Fibroblast of skin of right biceps (primary cell): ENCODE data around the gene PRSS33.
A peak's percentile ranks its signal among the peaks of the same experiment; 100 is the strongest.

Experiments
- DNase-seq: peaks from one replicate; pipeline ENCODE4 v3.0.0-alpha.2; 2013

Gene PRSS33

GRCh38 chr16:2795395-2796143, 8.2 kb upstream of the PRSS33 start:
- DNase-seq, result no peak

DNA sequence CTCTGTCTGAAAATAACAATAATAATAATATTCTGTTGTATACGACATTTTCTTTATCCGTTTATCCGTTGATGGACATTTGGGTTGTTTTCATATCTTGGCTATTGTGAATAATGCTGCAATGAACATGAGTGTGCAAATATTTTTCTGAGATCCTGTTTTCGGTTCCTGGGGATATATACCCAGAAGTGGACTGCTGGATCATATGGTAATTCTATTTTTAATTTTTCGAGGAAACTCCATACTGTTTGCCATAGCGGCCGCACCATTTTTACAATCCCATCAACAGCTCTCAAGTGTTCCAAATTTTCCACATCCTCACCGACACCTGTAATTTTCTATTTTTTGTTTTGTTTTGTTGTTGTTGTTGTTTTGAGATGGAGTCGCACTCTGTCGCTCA, 5.6 kb upstream of the PRSS33 start:
- no peak for DNase-seq

- DNase-seq, result no peak
These were observed 3.8 kb upstream of the PRSS33 start for GRCh38 chr16:2791174-2791573.

DNA sequence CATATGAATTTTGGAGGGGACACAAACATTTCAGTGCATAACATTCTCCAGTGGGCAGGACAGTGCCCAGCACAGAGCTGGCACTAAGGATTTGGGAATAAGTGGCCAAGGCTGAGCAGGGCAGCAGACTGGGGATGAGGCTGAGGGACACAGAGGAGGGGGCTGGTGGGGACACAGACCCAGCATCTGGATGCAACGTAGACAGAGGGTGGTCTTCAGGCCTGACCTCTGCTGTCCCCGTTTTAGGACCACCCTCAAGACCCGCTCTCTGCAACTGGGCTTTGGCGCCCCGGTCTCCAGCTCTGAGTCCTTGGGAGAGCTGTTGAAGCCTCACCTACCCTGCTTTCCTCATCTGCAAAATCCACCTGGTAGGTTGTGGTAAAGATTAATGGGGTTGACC, 3.3 kb upstream of the PRSS33 start:
- DNase-seq, result no peak

DNA sequence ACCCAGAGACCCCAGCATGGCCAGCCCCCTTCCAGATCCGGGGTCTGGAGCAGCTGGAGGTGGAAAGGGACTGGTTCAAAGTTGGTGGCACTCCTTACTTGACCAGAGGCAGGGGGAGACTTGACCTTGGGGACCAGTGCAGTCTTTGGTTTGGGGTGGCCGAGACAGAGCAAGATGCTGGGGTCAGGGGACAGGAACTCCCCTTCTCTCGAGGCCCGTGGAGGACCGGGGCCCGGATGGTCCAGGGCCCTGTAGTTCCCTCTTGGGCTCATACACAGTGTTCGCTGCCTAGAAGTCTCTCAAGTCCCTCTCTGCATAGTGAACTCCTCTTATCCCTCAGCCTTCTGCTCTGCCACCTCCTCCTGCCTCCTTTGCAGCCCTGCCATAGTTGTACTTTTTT, 601 bp upstream of the PRSS33 start:
- no peak for DNase-seq

GRCh38 chr16:2786826-2787151, 571 bp downstream of the PRSS33 start:
- DNase-seq, result no peak

DNA sequence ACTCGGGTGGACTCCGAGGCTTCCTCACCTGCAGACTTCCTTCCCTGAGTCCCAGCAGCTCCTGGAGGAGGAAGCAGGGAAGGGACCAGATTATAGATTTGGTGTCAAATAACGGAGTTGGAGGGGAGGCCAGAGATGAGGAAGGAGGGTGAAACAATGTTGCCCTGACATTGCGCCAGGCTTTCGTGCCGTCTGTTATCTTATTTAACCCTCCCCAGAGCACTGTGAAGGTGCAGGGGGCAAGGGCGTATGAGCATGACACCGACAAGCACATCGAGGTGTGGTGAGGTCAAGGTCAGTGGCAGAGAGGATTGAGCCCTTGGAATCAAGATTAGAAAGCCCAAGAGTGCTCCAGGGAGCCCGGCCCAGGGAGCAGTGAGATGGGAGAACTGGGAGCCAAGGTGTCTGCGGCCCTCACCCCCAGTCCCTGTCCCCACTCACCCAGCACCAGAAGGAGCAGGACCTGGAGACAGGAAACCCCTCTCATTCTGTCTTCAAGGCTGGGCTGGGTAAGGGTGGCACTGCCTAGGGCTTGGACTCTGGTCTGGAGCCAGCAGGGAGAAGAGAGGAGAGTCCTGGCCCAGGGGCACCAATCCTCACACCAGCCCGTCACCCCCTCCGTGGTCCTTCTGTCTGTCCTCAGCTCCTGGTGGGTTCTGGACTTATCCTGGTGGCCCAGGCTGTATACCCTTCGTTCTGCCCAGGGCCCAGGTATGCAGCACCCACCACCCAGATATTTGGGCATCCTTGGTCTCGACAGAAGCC, 1.1 kb downstream of the PRSS33 start:
- DNase-seq, result no peak

- no peak for DNase-seq
These were observed 2.0 kb downstream of the PRSS33 start for GRCh38 chr16:2785101-2785991.

GRCh38 chr16:2784358-2785100, 2.8 kb downstream of the PRSS33 start:
- no peak for DNase-seq

- no peak for DNase-seq
These were observed 3.6 kb downstream of the PRSS33 start for GRCh38 chr16:2783581-2784357.

DNA sequence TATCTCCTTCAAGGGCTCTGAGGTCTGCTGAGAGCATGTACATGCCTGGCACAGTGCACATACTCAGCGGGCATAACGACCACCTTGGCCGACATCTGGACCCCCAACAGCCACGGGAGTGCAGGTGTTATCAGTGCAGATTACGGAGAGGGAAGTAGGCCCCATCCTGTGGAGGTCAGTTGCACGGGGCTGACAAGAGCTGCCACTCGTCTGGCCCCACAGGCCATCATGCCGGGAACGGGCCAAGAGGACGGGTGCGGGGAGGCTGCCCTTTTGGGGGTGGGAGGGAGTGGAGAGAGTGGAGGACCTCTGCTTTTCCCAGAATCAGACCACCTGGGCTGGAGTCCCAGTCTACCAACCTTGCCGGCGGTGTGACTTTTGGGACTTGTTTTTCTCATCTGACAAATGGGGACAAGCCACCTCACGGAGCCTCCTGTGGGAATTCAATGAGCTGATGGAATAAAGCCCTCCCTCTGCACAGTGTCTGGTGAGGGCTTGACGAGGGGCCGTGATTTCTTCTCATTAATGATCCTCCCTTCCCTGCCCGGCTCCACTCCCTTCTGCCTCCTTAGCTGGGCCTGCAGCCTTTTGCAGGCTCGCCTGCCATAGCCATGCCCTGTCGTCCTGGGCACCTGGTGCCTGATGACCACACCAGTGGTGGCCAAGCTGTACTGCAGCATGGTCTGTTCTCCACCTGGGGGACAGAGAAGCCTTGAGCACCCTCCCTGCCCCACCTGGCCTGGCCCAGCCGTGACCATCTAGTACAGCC, 4.6 kb downstream of the PRSS33 start:
- DNase-seq, result no peak

GRCh38 chr16:2779978-2780898, 7.1 kb downstream of the PRSS33 start:
- DNase-seq, result no peak

DNA sequence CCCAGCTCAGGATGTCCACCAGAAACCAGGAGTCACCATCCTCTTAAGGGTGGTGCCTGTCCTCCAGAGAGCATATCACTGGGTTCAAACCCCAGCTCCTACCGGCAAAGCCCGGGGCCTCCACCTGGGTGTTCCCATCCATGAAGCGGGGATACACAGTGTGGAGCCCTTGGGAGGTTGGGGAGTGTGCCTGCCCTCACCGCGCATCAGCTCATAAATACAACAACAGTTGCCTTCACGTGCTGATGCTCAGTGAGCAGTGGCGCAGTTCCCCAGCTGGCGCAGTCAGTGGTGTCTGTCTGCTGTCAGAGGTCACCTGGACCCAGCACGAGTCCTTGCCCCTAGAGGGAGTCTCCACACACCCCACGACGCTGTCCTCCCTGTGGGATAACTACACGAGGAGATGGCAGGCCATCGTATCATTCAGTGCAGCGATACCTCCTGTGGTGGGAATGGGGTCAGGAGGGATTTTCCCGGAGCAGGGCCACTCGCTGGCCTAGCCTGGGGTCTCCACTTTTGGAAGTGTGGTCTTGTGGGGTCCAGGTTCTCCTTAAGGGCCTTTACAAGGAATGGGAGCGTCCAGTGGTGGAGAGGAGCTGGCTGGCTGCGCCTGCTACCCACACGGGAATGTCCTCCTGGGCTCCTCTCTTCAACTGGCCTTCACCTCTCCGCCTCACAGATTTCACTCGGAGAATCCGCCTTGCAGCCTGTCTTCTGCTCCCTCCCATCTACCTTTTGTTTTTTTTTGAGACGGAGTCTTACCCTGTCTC, 8.0 kb downstream of the PRSS33 start:
- DNase-seq, result no peak

GRCh38 chr16:2778630-2778958, 8.8 kb downstream of the PRSS33 start:
- no peak for DNase-seq

DNA sequence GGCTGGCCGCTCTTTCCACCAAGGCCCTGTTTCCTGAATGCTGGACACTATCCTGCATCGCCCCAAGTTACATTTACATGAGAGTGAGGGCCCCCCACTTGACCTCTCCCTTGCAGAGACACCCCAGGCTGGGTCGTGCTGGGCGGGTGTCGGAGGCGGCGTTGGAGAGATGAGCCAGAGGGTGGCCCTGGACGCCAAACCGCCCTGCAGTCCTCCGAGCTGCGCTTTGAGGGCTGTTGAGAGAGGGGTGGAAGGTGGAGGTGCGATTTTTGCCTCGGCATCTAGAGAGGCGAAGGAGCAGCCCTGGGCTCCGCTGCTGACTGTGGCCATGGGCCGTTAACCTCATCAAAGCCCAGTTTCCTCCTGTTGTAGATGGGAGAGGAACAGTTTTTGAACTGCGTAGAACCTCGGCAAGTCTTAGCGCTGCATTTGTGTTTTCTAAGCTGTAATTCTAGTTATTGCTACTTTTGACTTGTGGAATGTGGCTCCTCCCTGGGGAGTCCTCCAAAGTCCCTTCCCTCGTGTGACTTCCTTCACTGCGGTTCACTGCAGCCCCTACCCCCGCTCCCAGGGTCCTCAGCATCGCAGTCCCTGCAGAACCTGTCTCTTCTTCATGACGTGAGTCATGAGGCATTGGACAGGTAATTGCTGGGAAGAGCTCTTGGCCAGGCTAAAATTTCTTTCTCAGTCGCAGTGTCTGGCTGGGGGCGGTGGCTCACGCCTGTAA, 9.3 kb downstream of the PRSS33 start:
- peak; percentile 18 for DNase-seq

DNA sequence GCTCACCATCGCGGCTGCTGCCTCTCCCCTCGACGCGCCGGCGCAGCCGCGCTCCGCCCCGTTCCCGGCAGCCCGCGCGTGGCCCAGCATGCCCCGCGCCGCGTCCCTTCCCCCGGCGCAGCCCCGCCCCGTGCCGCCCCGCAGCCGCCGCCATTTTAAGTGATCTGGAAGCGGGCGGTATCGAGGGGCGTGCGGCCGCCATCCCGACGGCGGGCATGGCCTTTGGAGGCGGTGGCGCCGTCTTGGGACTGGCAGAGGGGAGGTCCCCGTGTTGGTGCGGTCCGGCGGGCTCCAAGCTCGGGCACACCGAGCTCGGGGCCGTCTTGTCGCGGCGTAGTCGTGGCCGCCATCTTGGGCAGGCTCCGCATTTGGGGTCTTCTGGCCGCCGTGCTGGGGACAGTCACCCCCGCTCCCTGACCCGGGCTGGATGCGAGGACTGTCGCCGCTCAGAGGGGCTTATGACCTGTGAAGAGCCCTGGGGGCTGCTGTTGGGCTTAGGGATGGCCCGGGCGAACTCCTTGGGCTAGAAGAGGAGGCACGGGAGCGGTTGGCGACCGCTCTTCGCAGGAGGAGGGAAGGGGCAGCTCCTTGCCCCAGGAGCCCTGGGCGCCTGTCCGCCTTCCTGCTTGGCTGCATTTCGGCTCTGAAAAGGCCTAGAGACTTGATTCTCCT, 10.0 kb downstream of the PRSS33 start, which contains the start of gene ELOB:
TSS of gene ELOB (minus strand) at position 50 of the 672 bp plus-strand sequence. CDS start at position 9, 41 bp downstream.
- peak; percentile 87 for DNase-seq

DNA sequence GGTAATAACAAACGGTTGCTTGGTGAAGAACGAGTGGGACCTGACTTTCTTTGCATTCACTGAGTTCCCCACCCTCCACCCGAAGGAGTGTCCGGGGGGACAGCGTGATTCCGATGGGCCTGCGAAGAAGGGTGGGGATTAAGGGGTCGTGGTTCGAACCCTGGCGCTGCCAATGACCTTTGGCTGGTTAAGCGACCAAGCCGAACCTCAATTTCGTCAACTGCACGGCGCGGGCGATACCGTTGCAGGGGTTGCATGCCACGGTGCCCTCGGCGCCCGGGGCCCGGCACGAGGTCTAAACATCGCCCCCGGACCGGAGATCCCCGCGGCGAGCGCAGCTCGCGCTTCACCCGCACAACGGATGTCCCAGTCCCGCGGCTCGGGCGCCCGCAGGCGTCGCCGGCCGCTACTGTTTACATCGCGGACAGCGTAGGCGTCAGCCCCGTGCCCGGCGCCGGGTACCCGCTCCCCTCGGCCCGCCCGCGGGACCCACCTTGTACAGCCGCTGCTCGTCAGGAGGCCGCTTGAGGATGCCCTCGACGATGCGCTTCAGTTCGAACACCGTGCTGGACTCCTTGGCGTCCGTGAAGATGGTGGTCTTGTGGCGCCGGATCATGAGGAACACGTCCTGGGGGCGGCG, 10.7 kb downstream of the PRSS33 start:
- DNase-seq, result peak; percentile 17
